SK-N-SH (cell line): ENCODE results near the gene UNC13B. TPM values are rescaled to one million over a fixed set of nuclear protein-coding genes. Genes with fewer than 3 reads are reported as not detected.

Source experiments
- CTCF ChIA-PET: fragments of 300-600, 350-600 bp; formaldehyde crosslinking; extraction: SDS; loops from one replicate; lab custom pipeline; 2021; lab: Yijun Ruan, JAX
- POLR2A ChIA-PET: fragments of 350-600 bp; sonication (Branson Sonifier 250); formaldehyde crosslinking; extraction: SDS; loops from one replicate; lab custom pipeline; 2020; ENCODE audit warnings: antibody characterized with exemption, inconsistent platforms; lab: Yijun Ruan, JAX
- DNase-seq: peaks from one replicate; pipeline ENCODE4 v3.0.0; 2012
- H2AFZ ChIP-seq: fragments of 200-600 bp; sonication (generic); 2 replicates; pipeline ENCODE4 v1.8.1; 2016; ENCODE audit warnings: antibody characterized with exemption, mild to moderate bottlenecking, low read depth
- H3F3A ChIP-seq: fragments of 200-600 bp; sonication (generic); replicated peaks from 2 replicates; pipeline ENCODE3; 2016; ENCODE audit warnings: antibody characterized with exemption, mild to moderate bottlenecking; ENCODE audit not compliant: insufficient read depth
- H3K27ac ChIP-seq, 2 experiments: fragments of 200-500 bp in 1 of 2; fragments of 200-600 bp in 1 of 2; sonication (Bioruptor generic) in 1 of 2; sonication (generic), shearing (Covaris generic) in 1 of 2; 2 replicates each; pipeline versions ENCODE4 v1.5.1 to v1.6.1; 2014 to 2016; ENCODE audit warnings: low read depth in 2 of 2, inconsistent platforms in 1 of 2, low read length in 1 of 2, mild to moderate bottlenecking in 1 of 2, mixed read lengths in 1 of 2
- H3K27me3 ChIP-seq: fragments of 200-600 bp; sonication (generic), shearing (Covaris generic); 2 replicates; pipeline ENCODE4 v1.6.1; 2016; ENCODE audit warnings: mixed run types; ENCODE audit not compliant: insufficient read depth
- H3K36me3 ChIP-seq, 2 experiments: fragments of 200-500 bp in 1 of 2; fragments of 200-600 bp in 1 of 2; sonication (Bioruptor generic) in 1 of 2; sonication (generic) in 1 of 2; replicated peaks in 1 of 2; 2 replicates each; pipeline versions ENCODE3 to v1.5.1; 2014 to 2016; ENCODE audit warnings: low read length in 1 of 2, mild to moderate bottlenecking in 1 of 2; ENCODE audit not compliant: insufficient read depth in 2 of 2, control insufficient read depth in 1 of 2
- H3K4me1 ChIP-seq, 2 experiments: fragments of 200-500 bp in 1 of 2; fragments of 200-600 bp in 1 of 2; sonication (Bioruptor generic) in 1 of 2; sonication (generic), shearing (Covaris generic) in 1 of 2; 2 replicates each; pipeline versions ENCODE4 v1.5.1 to v1.6.1; 2014 to 2016; ENCODE audit warnings: low read depth in 1 of 2, low read length in 1 of 2, mixed run types in 1 of 2; ENCODE audit not compliant: insufficient read depth in 2 of 2, control insufficient read depth in 1 of 2
- H3K4me2 ChIP-seq: fragments of 200-600 bp; sonication (generic), shearing (Covaris generic); 2 replicates; pipeline ENCODE4 v1.6.1; 2017; ENCODE audit warnings: mixed run types
- H3K4me3 ChIP-seq, 2 experiments: fragments of 200-500 bp in 1 of 2; fragments of 200-600 bp in 1 of 2; sonication (Bioruptor generic) in 1 of 2; sonication (generic), shearing (Covaris generic) in 1 of 2; 2 replicates each; pipeline versions ENCODE4 v1.5.1 to v1.8.1; 2014 to 2016; ENCODE audit warnings: low read depth in 2 of 2, inconsistent platforms in 1 of 2, low read length in 1 of 2, mild to moderate bottlenecking in 1 of 2, mixed read lengths in 1 of 2, moderate library complexity in 1 of 2
- H3K79me2 ChIP-seq: fragments of 200-600 bp; sonication (generic); 2 replicates; pipeline ENCODE4 v1.8.1; 2017; ENCODE audit warnings: mild to moderate bottlenecking; ENCODE audit not compliant: insufficient read depth
- H3K9ac ChIP-seq: fragments of 200-600 bp; sonication (generic); 2 replicates; pipeline ENCODE4 v1.6.1; 2017; ENCODE audit warnings: mixed run types
- H3K9me2 ChIP-seq: fragments of 200-600 bp; sonication (generic); 2 replicates; pipeline ENCODE4 v1.6.1; 2017; ENCODE audit warnings: mixed run types
- H3K9me3 ChIP-seq: fragments of 200-600 bp; sonication (generic); 2 replicates; pipeline ENCODE4 v1.6.1; 2017; ENCODE audit warnings: mixed run types, mild to moderate bottlenecking, moderate library complexity
- H4K20me1 ChIP-seq: fragments of 200-600 bp; sonication (generic); 2 replicates; pipeline ENCODE4 v1.6.1; 2017; ENCODE audit warnings: mild to moderate bottlenecking, mixed run types; ENCODE audit not compliant: insufficient read depth
- CHD2 ChIP-seq: fragments of 150-350 bp; IDR thresholded peaks from 2 replicates; pipeline ENCODE4 v1.6.1; 2018; ENCODE audit warnings: low read length; ENCODE audit not compliant: partially characterized antibody
- EZH2phosphoT487 ChIP-seq: fragments of 200-600 bp; sonication (generic); IDR thresholded peaks from 2 replicates; pipeline ENCODE4 v1.6.1; 2017; ENCODE audit warnings: low read depth, mixed run types, mild to moderate bottlenecking, antibody characterized with exemption, moderate library complexity, borderline replicate concordance
- FOSL2 ChIP-seq: IDR thresholded peaks from 2 replicates; pipeline ENCODE4 v1.4.0; 2012; ENCODE audit warnings: low read depth, mild to moderate bottlenecking, moderate library complexity, borderline replicate concordance
- GATA2 ChIP-seq: sonication (generic); formaldehyde crosslinking; IDR thresholded peaks from 2 replicates; pipeline ENCODE4 v1.5.0; 2020; ENCODE audit warnings: mild to moderate bottlenecking, missing genetic modification reagents
- NRF1 ChIP-seq: IDR thresholded peaks from 2 replicates; pipeline ENCODE4 v1.6.1; 2012; ENCODE audit warnings: low read depth, mild to moderate bottlenecking, low read length
- RCOR1 ChIP-seq: fragments of 150-350 bp; IDR thresholded peaks from 2 replicates; pipeline ENCODE4 v1.6.1; 2017; ENCODE audit warnings: antibody characterized with exemption, low read length
- RXRA ChIP-seq: IDR thresholded peaks from 2 replicates; pipeline ENCODE4 v1.4.0; 2012; ENCODE audit warnings: low read depth, mild to moderate bottlenecking, borderline replicate concordance
- TAF1 ChIP-seq: IDR thresholded peaks from 2 replicates; pipeline ENCODE4 v1.6.1; 2012; ENCODE audit warnings: low read depth, mild to moderate bottlenecking, low read length, moderate library complexity, borderline replicate concordance
- TEAD4 ChIP-seq: IDR thresholded peaks from 2 replicates; pipeline ENCODE4 v1.4.0; 2012; ENCODE audit warnings: mild to moderate bottlenecking, borderline replicate concordance; ENCODE audit not compliant: insufficient read depth
- WGBS: methylation state at CpG from one replicate; pipeline ENCODE4 v1.1.6; 2017; ENCODE audit warnings: low lambda C conversion rate; 5-methylcytosine and 5-hydroxymethylcytosine counted together
- polyA plus RNA-seq, 3 experiments: library from polyadenylated mRNA; depleted of rRNA; stranded (reverse); fragments of >200 nt; gene quantifications; 2 replicates each; pipeline ENCODE4 v1.2.3, GENCODE V29; 2012
- TF ChIP-seq, protein P1 (sequence below): IDR thresholded peaks from 2 replicates; pipeline ENCODE4 v1.6.1; 2012; ENCODE audit warnings: mild to moderate bottlenecking, low read depth, low read length, moderate library complexity
- TF ChIP-seq, protein P2 (sequence below): IDR thresholded peaks from 2 replicates; pipeline ENCODE4; 2012
- TF ChIP-seq, protein P3 (sequence below): fragments of 150-350 bp; IDR thresholded peaks from 2 replicates; pipeline ENCODE4 v1.6.1; 2017; ENCODE audit warnings: antibody characterized with exemption, low read length, low read depth, borderline replicate concordance
- TF ChIP-seq, protein P4 (sequence below): IDR thresholded peaks from 2 replicates; pipeline ENCODE4 v1.4.0; 2012; ENCODE audit warnings: low read depth, borderline replicate concordance
- TF ChIP-seq, protein P5 (sequence below): IDR thresholded peaks from 2 replicates; pipeline ENCODE4 v1.4.0; 2012; ENCODE audit warnings: low read depth

UNC13B gene
- polyA plus RNA-seq, 1 of the 3 experiments (the other 2 are of a cell fraction): 8.1 TPM

DNA sequence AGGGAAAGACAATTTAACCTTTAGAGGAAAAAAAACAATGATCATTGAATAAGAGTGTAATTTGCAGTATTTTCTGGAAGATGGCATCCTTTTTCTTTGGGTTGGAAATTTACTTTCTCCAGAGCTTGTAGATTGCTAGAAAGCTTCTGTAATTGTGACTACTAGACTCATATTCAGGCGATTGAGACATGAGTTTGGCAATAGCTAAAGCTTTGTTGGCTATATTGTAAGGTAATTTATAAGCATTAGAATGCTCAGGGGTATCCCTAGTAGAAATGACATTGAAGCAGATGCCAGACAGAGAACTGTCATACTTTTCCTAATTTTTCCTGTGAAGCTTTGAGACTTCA lies 115.3 kb downstream of the UNC13B start:
- Histone ChIP-seq H3K36me3 (no peaks in the 10 kb centered on the region), H3K4me3 (no peak overlapping the region), H3K4me2 (0 out of 2 replicates have a peak overlapping the region, but pooled peaks have one; percentile 35), H3K27me3 (no peaks in the 10 kb centered on the region), H3K79me2 (no peaks in the 10 kb centered on the region), H3K9ac (no peak overlapping the region), H3K9me3 (no peaks in the 10 kb centered on the region), H3K9me2 (no peaks in the 10 kb centered on the region), H3K4me1 (peaks cover 0 to 18% of the 10 kb centered on the region in 2 experiments; a peak in 1 of 4 replicates), H2AFZ (no peak overlapping the region), H3K27ac (peak overlapping the region in 1 of 2 experiments; percentile 55; a peak in 1 of 4 replicates), H3F3A (peaks cover 17% of the 10 kb centered on the region), H4K20me1 (no peaks in the 10 kb centered on the region)
- ChIA-PET POLR2A (no interaction called here), CTCF (no interaction called here)
- no peak for TF ChIP-seq TAF1
- TF ChIP-seq GATA2 (CRISPR knock-in tag): no peak
- TF ChIP-seq, protein P1, sequence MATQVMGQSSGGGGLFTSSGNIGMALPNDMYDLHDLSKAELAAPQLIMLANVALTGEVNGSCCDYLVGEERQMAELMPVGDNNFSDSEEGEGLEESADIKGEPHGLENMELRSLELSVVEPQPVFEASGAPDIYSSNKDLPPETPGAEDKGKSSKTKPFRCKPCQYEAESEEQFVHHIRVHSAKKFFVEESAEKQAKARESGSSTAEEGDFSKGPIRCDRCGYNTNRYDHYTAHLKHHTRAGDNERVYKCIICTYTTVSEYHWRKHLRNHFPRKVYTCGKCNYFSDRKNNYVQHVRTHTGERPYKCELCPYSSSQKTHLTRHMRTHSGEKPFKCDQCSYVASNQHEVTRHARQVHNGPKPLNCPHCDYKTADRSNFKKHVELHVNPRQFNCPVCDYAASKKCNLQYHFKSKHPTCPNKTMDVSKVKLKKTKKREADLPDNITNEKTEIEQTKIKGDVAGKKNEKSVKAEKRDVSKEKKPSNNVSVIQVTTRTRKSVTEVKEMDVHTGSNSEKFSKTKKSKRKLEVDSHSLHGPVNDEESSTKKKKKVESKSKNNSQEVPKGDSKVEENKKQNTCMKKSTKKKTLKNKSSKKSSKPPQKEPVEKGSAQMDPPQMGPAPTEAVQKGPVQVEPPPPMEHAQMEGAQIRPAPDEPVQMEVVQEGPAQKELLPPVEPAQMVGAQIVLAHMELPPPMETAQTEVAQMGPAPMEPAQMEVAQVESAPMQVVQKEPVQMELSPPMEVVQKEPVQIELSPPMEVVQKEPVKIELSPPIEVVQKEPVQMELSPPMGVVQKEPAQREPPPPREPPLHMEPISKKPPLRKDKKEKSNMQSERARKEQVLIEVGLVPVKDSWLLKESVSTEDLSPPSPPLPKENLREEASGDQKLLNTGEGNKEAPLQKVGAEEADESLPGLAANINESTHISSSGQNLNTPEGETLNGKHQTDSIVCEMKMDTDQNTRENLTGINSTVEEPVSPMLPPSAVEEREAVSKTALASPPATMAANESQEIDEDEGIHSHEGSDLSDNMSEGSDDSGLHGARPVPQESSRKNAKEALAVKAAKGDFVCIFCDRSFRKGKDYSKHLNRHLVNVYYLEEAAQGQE: no peak
- TF ChIP-seq, protein P2, sequence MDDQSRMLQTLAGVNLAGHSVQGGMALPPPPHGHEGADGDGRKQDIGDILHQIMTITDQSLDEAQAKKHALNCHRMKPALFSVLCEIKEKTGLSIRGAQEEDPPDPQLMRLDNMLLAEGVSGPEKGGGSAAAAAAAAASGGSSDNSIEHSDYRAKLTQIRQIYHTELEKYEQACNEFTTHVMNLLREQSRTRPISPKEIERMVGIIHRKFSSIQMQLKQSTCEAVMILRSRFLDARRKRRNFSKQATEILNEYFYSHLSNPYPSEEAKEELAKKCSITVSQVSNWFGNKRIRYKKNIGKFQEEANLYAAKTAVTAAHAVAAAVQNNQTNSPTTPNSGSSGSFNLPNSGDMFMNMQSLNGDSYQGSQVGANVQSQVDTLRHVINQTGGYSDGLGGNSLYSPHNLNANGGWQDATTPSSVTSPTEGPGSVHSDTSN: no peak
- TF ChIP-seq, protein P3, sequence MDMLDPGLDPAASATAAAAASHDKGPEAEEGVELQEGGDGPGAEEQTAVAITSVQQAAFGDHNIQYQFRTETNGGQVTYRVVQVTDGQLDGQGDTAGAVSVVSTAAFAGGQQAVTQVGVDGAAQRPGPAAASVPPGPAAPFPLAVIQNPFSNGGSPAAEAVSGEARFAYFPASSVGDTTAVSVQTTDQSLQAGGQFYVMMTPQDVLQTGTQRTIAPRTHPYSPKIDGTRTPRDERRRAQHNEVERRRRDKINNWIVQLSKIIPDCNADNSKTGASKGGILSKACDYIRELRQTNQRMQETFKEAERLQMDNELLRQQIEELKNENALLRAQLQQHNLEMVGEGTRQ: no peak
- TF ChIP-seq RXRA: no peak
- no peak for TF ChIP-seq CHD2
- TF ChIP-seq, protein P4, sequence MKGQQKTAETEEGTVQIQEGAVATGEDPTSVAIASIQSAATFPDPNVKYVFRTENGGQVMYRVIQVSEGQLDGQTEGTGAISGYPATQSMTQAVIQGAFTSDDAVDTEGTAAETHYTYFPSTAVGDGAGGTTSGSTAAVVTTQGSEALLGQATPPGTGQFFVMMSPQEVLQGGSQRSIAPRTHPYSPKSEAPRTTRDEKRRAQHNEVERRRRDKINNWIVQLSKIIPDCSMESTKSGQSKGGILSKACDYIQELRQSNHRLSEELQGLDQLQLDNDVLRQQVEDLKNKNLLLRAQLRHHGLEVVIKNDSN: no peak
- TF ChIP-seq, protein P5, sequence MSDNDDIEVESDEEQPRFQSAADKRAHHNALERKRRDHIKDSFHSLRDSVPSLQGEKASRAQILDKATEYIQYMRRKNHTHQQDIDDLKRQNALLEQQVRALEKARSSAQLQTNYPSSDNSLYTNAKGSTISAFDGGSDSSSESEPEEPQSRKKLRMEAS: no peak
- TF ChIP-seq TEAD4: no peak
- no peak for TF ChIP-seq NRF1
- no peak for TF ChIP-seq RCOR1
- no peak for TF ChIP-seq EZH2phosphoT487
- no peak for TF ChIP-seq FOSL2
- 48% methylated on average over 1 of the region's 1 CpG for WGBS
- DNase-seq: no peak
